HG03045 (cell line): Measurements from ENCODE around the gene FGF14.
"Not testable (repeated sequence)": the region's sequence is repeated elsewhere in the genome, so short reads cannot be mapped to it uniquely, and the experiment has no call there.

Source experiments
- ATAC-seq: cut with Tn5 transposase; IDR thresholded peaks from one replicate; pipeline ENCODE4 v1.9.1; 2021; ENCODE audit warnings: mild to moderate bottlenecking, moderate library complexity; ENCODE audit not compliant: unreplicated experiment

FGF14 gene

GRCh38 chr13:102139626-102140025 lies 262.2 kb downstream of the FGF14 start:
- no peak for ATAC-seq

GRCh38 chr13:102138635-102139190 lies 263.1 kb downstream of the FGF14 start:
- no peak for ATAC-seq

GRCh38 chr13:102137904-102138303 lies 263.9 kb downstream of the FGF14 start:
- ATAC-seq, result not testable (repeated sequence)

- no peak for ATAC-seq
Measured at GRCh38 chr13:102136735-102137296, 265.0 kb downstream of the FGF14 start.

GRCh38 chr13:102132777-102133295 lies 269.0 kb downstream of the FGF14 start:
- no peak for ATAC-seq

- ATAC-seq, result no peak
Measured at GRCh38 chr13:102131246-102131645, 270.6 kb downstream of the FGF14 start.

GRCh38 chr13:102128216-102128810 lies 273.5 kb downstream of the FGF14 start:
- ATAC-seq, result no peak

GRCh38 chr13:102127153-102127552 lies 274.7 kb downstream of the FGF14 start:
- no peak for ATAC-seq

GRCh38 chr13:102122147-102122546 lies 279.7 kb downstream of the FGF14 start:
- ATAC-seq, result no peak

- ATAC-seq, result no peak
Measured at GRCh38 chr13:102117175-102117831, 284.5 kb downstream of the FGF14 start.

GRCh38 chr13:102103469-102103868 lies 298.4 kb downstream of the FGF14 start:
- ATAC-seq, result no peak

- no peak for ATAC-seq
Measured at GRCh38 chr13:102100234-102100633, 301.6 kb downstream of the FGF14 start.

GRCh38 chr13:102097708-102098107 lies 304.1 kb downstream of the FGF14 start:
- ATAC-seq, result no peak

GRCh38 chr13:102093288-102093687 lies 308.6 kb downstream of the FGF14 start:
- ATAC-seq, result not testable (repeated sequence)

GRCh38 chr13:102091231-102091630 lies 310.6 kb downstream of the FGF14 start:
- ATAC-seq, result no peak

GRCh38 chr13:102090532-102090931 lies 311.3 kb downstream of the FGF14 start:
- no peak for ATAC-seq

- ATAC-seq, result no peak
Measured at GRCh38 chr13:102089722-102090121, 312.1 kb downstream of the FGF14 start.

- no peak for ATAC-seq
Measured at GRCh38 chr13:102089177-102089576, 312.7 kb downstream of the FGF14 start.

GRCh38 chr13:102073251-102073650 lies 328.6 kb downstream of the FGF14 start:
- ATAC-seq, result no peak

- ATAC-seq, result no peak
Measured at GRCh38 chr13:102071711-102072110, 330.1 kb downstream of the FGF14 start.

GRCh38 chr13:102068323-102068722 lies 333.5 kb downstream of the FGF14 start:
- ATAC-seq, result not testable (repeated sequence)
